HG02943 (cell line): ENCODE data around the gene DHRS9.

ENCODE experiments used
- ATAC-seq: cut with Tn5 transposase; IDR thresholded peaks from one replicate; pipeline ENCODE4 v1.9.1; 2021; ENCODE audit warnings: mild to moderate bottlenecking, low read depth, moderate library complexity; ENCODE audit not compliant: unreplicated experiment

The DHRS9 gene

DNA sequence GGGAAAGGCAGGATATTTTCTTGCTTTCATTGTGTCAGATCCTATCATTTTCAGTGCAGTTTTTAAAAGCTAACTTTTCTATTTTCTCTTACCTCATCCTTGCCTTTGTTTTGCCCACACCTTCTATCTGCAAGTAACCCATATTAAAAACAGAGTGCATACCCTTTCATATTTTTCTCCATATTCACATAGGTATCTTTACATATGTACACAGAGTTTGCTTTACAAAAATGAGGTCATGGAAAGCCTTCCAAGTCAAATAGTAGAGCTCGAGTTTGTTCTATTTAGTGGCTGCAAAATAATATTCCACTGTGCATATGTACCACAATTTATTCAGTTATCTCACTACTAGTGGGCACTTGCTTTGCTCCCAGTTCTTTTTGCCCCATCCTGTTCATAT is 3.9 kb upstream of the DHRS9 start:
- no peak for ATAC-seq

DNA sequence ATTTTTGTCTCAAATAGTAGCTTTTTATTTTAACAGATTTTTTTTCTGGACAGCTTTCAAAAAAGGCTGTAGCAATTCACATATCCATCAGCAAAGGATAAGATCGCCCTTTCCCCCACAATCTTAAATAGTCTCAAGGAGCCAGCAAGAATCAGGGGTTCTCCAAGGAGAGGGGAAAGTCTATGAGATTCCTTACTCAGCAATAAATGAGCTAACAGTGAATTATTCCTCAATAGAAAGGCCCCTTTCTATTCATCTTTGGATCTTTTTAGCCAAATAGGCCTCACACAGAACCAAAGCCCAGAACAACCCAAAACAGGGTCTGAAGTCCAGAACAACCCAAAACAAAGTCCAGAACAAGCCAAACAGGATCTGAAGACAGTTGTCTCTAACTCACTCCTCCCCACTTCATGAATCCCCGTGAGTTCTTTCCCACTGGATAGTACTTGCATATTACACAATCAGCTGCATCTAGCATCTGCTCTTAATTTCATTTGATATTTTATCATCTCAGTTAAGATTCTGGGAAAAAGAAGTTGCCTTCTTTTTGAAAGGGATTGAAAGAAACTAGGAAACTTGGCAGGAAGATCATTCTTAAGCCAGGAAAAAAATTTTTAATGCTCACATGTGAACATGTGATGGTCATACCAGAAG is 3.4 kb upstream of the DHRS9 start:
- ATAC-seq: no peak

DNA sequence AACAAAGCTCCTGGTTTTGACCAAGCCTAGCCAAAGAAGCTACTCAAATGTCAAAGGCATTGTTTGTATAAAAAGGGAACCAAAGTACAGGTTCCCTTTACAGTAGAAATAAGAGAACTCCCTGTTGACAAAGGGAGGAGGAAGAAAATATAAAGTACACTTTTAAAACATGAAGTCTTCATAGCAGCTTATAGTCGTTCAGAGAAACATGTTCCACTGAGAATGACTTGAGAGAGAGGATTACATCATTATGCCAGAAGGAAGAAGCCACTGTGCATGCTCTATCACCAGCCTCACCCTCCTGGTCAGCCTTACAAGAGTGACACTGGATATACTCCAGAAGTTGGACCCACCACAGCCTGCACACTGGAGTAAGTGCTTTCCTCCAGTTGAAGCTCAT is 2.5 kb upstream of the DHRS9 start:
- no peak for ATAC-seq

DNA sequence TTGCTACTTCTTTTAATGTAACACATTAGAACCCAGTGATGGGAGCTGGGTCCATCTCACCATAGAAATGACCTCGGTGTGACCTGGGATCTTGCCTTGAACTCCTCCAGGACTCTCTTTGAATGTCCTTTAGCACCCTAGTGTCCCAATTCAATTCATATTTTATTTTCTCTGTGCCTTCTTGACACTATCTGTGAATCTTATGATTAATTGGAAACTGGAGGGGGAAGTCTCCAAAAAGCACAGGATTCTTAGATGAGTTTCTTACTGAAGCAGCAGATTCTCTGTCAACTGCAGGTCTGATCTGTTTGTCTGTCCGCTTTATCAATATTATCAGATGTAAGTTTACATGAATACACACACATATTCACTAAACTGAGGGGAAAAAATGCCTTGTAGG is 470 bp downstream of the DHRS9 start:
- no peak for ATAC-seq

DNA sequence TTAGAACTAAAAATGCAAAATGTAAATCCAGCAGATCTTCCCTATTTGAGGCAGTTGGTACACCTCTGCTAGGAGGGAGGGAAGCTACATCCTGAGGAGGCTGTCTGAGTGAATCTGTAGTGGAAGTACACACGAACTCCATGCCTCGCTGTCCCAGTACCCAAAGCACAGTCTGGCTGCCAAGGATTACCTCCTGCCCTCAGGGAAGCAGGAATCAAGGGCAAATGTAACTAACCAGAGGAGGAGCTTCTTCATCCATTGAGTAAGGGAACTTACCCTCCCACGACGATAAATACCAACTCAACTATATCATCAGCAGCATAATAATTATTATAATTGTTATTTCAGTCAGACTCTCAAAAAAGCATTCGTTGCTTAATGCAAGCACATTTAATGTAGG is 2.1 kb downstream of the DHRS9 start:
- no peak for ATAC-seq

DNA sequence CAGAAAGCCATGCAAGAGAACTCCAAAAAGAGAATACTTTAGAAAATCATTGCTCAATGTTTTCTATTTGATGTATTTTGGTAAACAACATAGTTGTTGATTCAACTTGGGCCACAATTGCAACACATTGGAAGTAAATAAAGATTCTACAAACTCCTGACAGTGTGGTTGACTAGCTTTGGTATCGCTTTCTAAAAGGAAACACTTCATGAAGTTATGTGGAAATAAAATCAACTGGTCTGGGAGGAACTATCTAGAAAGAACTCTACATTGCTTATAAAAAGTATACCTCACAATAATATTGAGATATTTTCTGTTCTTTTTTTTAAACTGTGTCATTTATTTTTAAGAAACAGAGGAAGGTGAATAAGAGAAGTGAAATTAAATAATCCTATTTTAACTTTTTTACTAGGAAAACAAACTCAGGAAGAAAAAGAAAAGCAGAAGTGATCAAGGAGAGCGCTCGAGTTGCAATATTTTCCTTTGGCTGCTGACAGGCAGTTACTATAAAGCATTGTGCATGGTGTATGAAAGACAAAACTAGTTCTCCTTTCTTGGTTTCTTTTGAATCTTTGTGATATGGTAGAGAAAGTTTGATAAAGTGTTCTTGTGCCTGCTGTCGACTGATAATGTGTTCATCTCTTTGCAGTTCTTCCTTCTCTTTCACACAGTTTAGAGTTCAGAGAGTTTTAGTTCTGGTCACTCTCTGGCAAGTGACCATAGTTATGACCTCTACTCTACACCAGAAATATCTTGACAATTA is 3.0 kb downstream of the DHRS9 start:
- peak; percentile 54 for ATAC-seq

DNA sequence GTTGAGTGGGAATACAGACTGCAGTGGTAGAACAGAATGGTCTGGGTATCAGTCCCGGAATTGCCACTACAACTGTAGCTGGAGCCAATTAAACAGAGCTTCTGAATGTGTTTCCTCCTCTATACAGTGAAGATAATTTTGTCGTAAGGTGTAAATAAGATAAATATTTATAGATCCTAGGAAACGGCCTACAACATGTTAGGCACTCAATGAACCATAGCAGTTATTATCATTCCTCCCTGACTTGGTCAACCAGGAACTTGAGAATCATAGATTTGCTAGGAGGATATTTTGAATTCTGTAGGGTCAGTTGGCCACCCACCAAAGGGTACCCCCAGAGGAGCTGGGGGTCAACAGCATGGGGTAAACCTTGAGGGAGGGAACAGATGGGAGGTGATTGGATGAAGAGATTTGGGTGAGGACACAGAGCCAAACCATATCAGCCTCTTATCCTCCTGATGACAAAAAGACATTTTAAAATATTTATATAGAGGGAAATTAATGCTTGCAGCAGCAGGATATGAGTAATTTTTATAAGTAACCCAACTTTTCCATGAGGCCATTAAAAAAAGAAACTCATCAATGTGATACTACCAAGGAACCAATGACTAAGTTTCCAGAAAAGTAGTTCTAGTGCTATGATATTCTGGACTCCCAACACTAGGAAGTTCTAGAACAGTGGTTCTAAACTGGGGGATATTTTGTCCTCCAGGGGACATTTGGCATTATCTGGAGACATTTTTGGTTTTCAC is 4.0 kb downstream of the DHRS9 start:
- no peak for ATAC-seq

DNA sequence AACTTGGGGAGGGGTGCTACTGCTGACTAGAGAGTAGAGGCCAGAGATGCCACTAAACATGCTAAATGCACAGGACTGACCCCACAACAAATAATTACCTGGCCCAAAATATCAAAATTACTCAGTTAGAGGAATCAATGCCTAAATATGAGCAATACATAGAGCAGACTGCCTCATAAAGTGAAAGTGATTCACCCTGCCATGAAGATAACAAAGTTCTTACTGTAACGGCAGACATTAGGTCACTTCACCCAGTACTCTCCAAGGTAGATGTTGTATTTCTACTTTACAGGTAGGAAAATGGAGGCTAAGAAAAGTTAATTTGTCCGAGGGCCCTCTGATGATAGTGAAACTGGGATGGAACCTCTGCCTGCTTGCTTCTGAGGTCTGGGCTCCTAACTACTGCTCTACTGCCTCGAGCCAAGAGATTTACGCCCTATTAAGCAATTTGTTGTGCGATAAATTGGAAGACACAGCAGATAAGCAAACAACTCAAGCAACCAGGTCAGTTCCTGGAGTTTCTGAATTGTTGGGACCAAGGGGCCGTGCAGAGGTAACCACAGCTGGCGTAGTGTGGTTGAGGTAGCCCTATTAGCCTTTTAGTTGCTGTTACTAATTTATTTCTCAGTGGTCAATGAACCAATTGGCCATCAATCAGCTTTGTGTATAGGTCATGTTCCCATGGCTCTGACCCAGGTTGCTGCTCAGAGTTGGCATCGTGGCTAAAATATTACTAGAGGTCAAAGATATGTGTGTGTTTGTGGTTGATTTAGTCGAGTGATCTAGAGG is 4.8 kb downstream of the DHRS9 start:
- ATAC-seq: no peak

DNA sequence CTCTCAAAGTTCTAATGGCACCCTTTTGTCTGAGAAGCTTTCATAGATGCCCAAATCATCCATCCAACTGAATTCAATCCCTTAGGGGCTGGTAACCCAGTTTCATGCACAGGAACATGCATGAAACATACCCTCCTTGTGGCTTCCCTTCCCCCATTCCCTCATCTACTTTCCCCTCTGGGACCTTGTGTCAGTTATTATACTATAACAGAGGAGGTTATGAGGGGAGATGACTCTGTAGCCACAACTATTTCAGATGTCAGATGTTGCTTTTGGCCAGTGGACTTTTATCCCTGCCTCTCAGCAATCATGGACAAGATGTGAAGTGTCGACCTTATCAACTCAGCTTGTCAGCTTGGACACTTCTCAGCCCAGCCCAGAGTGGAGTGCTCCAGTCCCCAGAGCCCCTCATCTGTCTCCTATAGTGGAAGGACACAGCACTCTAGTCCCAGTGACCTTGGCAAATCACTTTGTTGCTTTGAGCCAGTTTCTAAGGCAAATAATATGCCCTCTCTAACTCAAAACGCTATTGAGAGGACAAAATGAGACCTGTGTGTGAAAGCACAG is 8.4 kb downstream of the DHRS9 start:
- ATAC-seq: no peak

DNA sequence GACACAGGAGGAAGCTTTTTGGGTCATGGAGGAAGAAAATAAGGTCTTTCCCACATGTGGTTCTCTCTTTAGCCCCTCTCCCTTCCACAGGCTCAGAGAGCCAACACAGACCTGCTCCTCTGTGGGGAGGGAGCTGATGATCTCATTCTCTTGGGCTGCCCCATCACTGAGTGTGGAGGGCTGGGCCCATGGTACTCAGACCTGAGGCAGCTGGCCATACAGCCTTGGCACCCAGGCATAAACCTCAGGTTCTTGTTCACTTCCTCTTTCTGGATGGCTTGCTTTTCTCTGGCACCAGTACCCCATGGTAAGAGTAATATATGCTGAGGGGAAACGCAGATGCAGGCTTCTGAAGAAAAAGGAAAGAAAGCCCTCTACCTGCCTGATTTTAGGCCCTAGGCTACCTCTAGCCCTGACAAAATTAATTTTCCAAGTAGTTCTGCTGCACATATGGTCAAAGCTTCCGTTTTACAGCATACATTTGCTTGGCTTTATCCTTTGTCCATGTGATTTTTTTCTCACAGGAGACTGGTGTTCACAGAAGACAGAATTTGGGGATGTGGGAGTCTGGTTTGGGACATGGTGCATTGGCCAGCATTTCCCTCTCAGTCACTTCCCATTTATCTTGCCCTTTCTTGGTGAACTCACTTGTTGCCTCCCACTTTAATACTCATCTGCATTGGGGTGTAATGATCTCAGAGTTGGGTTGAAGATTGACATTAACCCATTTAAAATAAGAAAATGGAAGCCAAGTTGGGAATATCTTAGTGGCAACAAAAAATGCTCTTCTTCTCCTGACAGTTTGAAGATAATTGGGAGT is 11.1 kb downstream of the DHRS9 start:
- peak; percentile 92 for ATAC-seq

DNA sequence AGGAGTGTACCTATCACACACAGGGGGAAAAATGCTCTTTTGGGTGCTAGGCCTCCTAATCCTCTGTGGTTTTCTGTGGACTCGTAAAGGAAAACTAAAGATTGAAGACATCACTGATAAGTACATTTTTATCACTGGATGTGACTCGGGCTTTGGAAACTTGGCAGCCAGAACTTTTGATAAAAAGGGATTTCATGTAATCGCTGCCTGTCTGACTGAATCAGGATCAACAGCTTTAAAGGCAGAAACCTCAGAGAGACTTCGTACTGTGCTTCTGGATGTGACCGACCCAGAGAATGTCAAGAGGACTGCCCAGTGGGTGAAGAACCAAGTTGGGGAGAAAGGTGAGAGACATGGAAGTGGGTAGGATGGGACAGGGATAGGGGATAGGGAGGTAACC is 12.2 kb downstream of the DHRS9 start:
- ATAC-seq: no peak

DNA sequence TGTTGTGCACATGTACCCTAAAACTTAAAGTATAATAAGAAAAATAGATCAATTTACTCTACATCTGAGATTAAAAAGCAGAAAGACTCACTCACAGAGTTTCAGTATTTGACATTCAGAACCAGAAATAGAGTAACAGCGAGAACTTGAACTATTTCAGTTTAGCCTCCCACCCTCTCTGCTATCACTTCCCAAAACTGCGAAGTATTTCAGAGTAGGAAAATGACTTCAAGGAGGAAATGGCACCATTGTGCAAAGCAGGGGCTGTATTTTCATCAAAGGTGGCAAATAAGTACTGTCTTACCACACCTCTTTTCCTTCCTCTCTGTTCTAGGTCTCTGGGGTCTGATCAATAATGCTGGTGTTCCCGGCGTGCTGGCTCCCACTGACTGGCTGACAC is 13.6 kb downstream of the DHRS9 start:
- ATAC-seq: no peak

DNA sequence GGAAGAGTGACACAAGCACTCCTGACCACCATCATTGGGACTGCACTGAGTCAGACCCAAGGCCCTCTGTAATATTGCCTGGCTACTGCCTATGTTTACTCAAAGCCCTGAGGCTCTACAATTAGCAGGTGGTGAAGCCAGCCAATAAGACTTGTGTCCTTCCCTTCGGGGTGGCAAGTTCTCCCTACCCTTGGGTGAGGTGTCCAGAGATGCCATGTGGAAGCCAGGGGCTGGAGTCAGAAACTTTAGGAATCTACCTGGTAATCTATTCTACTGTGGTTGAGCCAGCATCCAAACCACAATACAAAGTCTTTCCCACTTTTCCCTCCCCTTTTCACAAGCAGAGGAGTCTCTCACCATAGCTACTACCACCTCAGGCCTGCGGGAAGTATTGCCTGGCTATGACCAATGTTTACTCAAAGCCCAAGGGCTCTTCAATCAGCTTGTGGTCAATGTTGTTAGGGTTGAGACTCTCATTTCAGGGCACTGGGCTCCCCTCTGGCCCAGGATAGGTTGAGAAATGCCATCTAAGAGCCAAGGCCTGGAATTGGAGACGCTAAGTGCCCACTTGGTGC is 17.6 kb downstream of the DHRS9 start:
- no peak for ATAC-seq

DNA sequence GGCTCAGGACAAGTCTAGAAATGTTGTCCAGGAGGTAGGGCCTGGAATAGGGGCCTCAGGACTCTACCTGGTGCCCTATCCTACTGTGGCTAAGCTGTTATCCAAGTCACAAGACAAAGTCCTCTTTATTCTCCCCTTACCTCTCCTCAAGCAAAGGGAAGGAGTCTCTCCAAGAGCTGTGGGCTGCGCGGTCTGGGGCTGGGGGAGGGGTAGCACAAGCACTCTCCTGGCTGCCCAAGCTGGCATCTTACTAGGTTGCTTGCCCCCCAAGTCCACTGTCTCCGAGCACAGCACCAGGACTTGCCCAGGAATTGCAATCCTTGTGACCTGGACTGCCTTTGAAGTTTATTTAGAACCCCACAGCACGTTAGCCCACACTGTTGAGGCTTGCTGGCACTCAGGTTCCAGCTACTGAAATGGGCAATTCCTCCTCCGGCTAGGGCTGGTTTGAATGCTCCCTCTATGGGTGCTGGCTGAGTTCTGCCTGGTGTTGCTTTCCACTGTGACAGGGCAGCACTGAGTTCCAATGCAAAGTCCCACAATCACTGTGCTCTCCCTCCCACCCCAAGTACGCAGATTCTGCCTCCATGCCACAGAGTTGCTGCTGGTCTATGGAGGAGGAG is 18.5 kb downstream of the DHRS9 start:
- no peak for ATAC-seq

DNA sequence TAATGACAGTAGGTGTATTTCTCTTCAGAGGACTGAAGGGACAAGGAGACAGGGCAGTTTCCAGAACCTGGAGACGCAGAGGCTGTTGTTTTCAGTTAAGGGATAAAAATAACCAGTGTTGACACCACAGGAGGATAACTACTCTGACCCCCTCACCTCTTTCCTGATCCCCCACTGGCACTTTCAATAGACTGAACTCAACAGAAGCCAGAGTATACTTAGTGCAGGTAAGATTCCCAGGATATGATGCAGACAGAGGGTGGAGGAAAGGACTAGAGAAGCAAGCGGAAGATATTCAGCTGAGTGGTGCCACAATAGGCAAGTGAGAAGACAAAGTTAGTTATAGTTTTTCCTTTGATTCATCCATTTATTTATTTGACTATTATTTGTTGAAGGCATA is 19.8 kb downstream of the DHRS9 start:
- no peak for ATAC-seq

DNA sequence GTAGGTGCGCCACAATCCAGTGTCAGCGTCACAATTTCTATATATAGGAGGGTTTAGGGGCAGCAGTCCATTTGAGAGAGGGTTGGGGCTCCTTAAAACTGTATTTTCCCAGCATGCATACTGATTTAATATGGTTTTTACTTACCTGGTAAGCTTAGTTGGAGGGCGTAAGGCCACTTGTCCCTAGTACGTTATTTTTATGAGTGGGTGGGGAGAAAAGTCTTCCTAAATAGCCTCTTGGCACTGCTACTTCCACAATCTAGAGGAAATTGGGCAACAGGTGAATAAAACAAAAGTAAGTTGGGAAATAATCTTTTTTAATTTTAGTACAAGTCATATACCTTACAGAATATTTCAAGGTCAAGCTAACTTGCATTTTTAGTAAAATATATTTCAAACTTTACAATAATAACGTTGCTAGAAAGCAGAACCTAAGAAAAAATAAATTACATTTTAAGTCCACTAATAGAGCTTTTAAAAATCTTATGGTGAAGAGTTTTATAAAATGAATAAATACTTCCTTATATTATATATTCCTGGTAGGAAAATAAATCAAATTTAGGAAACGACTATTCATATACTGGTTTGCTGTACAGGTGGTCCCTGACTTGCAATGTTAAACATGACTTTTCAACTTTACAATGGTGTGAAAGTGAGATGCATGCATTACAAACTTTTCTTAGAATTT is 20.9 kb downstream of the DHRS9 start:
- ATAC-seq: no peak

DNA sequence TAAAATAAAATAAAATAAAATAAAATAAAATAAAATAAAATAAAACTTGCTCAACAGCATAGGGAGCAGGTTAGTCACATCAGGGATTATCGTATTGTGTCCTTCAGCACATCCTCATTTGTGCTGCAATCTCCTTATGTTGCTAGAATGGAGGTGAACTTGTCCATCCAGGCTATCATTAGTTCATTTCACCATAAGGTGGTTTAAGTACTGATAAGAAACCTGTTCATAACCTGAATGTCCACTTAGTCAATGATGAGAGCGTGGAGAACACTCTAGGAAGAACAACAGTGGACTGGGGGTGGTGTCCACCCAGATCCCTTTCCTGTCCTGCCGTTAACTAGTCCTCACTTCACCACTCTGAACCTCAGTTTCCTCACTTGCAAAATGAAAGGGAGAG is 21.9 kb downstream of the DHRS9 start:
- no peak for ATAC-seq

DNA sequence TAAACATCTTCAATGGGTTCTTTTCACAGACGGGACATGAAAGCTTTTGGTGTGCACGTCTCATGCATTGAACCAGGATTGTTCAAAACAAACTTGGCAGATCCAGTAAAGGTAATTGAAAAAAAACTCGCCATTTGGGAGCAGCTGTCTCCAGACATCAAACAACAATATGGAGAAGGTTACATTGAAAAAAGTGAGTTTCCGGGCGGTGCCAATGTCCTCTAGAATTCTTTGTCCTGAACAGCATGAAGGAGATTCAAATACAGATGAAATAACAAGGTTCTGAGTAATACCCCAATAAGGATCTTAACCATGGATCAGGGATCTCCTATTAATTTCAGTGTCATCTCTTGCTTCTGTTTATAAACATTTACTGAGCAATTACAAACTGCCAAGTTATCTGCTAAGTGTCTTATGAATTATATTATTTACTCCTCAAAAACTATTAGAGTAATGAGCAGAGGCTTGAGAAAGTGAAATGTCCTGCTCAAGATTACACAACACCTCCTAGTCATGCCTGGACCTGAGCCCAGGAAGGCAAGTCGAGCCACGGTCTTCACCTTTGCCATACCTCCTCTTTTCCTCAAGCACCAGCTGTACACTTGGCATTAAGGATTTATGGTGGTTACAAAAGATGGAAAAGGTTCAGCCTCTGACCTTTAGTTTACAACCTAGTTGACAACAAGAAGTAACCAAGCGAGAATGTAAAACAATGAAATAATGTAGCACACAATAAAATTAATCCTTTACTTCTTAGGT is 22.6 kb downstream of the DHRS9 start:
- no peak for ATAC-seq
